ENCODE measurements around the gene ADGRV1.

Gene ADGRV1

DNA sequence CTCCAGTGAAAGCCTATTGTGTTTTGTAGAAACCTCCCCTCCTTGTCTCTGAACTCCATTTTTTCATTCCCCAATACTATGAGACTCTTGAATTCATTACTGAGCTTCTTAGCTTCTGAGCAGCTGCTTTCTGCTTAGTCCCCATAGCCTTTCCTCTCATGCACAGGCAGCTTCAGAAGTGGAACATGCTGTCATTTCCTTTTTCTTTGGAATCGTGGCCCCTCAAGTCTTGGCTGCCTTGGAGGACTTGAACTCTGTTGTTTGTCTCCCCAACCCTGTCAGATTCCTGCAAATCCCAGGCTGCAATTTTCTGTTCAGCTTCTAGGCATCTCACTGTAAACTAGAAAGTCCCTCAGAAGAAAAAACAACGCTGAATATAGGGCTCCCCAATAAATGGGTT, 556.1 kb downstream of the ADGRV1 start:
- no peak overlapping the region for H3K27ac Mint-ChIP-seq
- H3K9me3 Mint-ChIP-seq: no peaks in the 10 kb centered on the region
- no peak overlapping the region for H3K4me3 Mint-ChIP-seq
- H3K27me3 Mint-ChIP-seq (ENCODE audit: low read depth): no peaks in the 10 kb centered on the region
- TF ChIP-seq, protein P1, sequence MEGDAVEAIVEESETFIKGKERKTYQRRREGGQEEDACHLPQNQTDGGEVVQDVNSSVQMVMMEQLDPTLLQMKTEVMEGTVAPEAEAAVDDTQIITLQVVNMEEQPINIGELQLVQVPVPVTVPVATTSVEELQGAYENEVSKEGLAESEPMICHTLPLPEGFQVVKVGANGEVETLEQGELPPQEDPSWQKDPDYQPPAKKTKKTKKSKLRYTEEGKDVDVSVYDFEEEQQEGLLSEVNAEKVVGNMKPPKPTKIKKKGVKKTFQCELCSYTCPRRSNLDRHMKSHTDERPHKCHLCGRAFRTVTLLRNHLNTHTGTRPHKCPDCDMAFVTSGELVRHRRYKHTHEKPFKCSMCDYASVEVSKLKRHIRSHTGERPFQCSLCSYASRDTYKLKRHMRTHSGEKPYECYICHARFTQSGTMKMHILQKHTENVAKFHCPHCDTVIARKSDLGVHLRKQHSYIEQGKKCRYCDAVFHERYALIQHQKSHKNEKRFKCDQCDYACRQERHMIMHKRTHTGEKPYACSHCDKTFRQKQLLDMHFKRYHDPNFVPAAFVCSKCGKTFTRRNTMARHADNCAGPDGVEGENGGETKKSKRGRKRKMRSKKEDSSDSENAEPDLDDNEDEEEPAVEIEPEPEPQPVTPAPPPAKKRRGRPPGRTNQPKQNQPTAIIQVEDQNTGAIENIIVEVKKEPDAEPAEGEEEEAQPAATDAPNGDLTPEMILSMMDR (IDR thresholded peaks at IDR 0.05; ENCODE audit: unreplicated experiment in 3 of 3): no peak
- no peaks in the 10 kb centered on the region for H3K36me3 Mint-ChIP-seq (ENCODE audit: low read depth)
- peaks cover 20% of the 10 kb centered on the region for H3K4me1 Mint-ChIP-seq

DNA sequence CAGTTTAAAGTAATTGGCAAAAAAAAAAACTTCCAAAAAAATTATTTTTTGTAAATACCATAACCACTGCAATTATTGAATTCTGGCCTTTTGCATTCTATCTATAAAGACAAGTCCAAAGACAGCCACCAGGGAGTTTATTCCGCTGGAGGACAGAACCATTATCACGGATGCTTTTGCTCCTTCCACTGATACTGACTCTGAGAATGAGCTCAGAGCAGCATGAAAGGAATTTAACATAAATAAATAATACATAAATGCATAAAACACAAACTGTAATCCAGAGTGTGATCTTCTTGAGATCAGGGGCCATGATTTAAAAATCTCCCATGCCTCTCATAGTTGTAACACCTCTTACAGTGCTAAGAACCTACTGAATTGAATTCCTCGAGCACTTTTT, 559.8 kb downstream of the ADGRV1 start:
- Mint-ChIP-seq H3K27ac (peak overlapping the region in 1 of 3 experiments; percentile 5), H3K9me3 (no peaks in the 10 kb centered on the region), H3K27me3 (ENCODE audit: low read depth) (no peaks in the 10 kb centered on the region), H3K4me3 (no peak overlapping the region), H3K36me3 (ENCODE audit: low read depth) (no peaks in the 10 kb centered on the region), H3K4me1 (peaks cover 15% of the 10 kb centered on the region)
- TF ChIP-seq, protein P1 (IDR thresholded peaks at IDR 0.05; ENCODE audit: unreplicated experiment in 3 of 3): no peak

DNA sequence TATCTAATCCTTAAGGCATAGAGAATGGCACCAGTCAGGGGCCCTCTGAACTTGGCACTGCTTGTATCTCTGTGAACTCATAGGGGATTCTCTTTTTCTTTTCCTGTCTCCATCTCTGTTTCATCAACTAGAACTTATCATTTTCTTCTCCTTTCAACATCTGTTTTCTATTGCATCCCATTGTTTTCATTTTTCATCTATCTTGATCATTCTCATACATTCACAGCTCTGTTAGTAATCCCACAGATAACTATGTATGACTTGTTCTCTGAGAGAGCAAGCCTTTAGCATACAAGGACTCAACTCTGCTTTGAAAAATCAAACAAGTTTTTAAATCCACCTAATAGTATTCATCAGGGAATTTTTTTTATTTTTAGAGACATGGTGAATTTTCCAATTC, 560.2 kb downstream of the ADGRV1 start:
- Mint-ChIP-seq H3K4me1 (peaks cover 18% of the 10 kb centered on the region), H3K27me3 (ENCODE audit: low read depth) (no peaks in the 10 kb centered on the region), H3K27ac (peak overlapping the region in 1 of 3 experiments; percentile 5), H3K36me3 (ENCODE audit: low read depth) (no peaks in the 10 kb centered on the region), H3K4me3 (no peak overlapping the region), H3K9me3 (no peaks in the 10 kb centered on the region)
- TF ChIP-seq, protein P1 (IDR thresholded peaks at IDR 0.05; ENCODE audit: unreplicated experiment in 3 of 3): no peak

DNA sequence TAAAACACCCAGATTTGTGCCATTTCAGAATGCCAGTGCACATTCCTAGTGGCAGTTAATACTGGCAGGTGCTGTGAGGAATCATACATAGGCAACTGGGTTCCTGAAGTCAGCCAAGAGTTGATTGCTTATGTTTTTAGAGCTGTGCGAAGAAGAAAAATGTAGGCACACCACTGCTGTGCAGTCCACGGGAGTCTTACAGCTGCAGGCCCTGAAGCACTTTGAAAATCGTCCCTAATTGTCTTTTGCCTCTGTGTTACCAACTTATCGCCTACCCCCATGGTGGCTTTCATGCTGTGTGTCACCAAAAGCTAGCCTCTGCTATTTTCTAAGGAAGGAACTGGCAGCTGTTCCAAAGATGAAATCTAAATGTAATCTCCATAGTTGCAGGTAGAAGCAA, 560.6 kb downstream of the ADGRV1 start:
- H3K27ac Mint-ChIP-seq: peak overlapping the region in 1 of 3 experiments; percentile 5
- H3K27me3 Mint-ChIP-seq (ENCODE audit: low read depth): no peaks in the 10 kb centered on the region
- H3K36me3 Mint-ChIP-seq (ENCODE audit: low read depth): no peaks in the 10 kb centered on the region
- no peaks in the 10 kb centered on the region for H3K9me3 Mint-ChIP-seq
- no peak overlapping the region for H3K4me3 Mint-ChIP-seq
- H3K4me1 Mint-ChIP-seq: peaks cover 20% of the 10 kb centered on the region
- TF ChIP-seq, protein P1 (IDR thresholded peaks at IDR 0.05; ENCODE audit: unreplicated experiment in 3 of 3): no peak

DNA sequence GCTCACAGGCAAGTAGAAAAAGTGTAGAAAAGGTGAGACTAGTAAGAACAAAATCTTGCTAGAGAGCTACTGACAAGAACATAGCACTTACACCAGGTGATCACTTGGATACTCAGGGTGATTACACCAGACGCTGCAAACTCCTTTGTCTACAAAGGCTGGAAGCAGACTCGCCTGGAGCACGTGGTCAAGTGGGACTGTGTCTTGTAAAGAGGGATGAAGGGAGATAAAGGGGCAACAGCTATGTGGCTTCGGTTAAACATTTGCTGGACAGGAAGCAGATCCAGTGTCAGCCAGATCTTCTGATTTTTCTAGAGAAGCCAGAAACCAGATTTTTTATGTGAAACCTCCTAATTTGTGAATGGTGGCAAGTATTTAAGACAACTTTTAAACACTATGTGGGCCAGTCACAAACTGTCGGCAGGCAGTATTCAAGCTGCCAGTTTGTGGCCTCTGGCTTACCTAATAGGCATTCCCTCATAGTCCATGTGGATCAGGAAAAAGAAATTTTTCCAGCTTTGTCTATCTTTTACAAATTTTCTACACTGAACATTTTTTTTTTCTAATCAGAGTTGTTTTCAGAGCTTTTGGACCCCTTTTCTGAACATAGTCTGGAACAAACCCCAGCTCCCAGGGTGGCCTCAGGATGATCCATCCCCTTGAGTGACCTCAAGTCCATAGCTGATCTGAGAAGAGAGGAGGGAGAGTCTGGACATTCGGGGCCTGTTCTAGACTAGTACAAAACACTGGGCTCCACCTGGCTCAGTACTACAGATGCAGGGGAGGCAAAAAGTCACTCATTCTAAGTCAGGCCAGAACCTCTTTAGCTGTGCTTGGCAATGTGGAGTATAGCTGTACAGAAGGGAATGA, 561.6 kb downstream of the ADGRV1 start:
- Mint-ChIP-seq H3K4me1 (peaks cover 24% of the 10 kb centered on the region), H3K27me3 (ENCODE audit: low read depth) (no peaks in the 10 kb centered on the region), H3K27ac (peak overlapping the region in 2 of 3 experiments; percentile 25 to 52)

More for the DNA sequence above, 561.6 kb downstream of the ADGRV1 start:
- H3K36me3 Mint-ChIP-seq (ENCODE audit: low read depth): no peaks in the 10 kb centered on the region
- H3K4me3 Mint-ChIP-seq: no peak overlapping the region
- no peaks in the 10 kb centered on the region for H3K9me3 Mint-ChIP-seq
- TF ChIP-seq, protein P1 (IDR thresholded peaks at IDR 0.05; ENCODE audit: unreplicated experiment in 3 of 3): no peak
